ENCODE data around the gene CCDC15. TPM values are rescaled to one million over a fixed set of nuclear protein-coding genes. Genes with fewer than 3 reads are reported as not detected.

Gene CCDC15
- total RNA-seq, 5 donors from 2014 or later (not counting 1 experiment from before 2014, with no cell fraction given), result 1.4 to 3.4 (median 2.1) TPM

DNA sequence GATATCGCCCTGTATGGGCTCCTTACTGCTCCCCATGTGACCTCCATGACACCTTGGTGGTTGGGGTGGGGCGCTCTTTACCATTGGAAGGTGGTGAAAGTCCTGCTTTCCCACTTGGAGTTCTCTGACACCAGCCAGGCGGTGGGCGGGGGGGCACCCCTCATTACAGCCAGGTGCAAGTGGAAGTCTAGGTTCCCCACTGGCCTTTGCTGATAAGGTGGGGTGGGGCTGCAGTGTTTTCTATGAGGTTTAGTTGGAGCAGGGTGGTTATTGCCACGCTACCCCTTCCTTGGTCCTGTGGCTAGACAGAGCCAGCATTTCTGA, 103.7 kb downstream of the CCDC15 start:
- Histone ChIP-seq H3K9me3 (no peaks in the 10 kb centered on the region), H3K27ac (ENCODE audit: low read length) (no peak overlapping the region), H3K4me3 (ENCODE audit: control insufficient read depth in 1 of 2, extremely low read depth in 1 of 2, low read length in 1 of 2) (no peak overlapping the region), H3K36me3 (ENCODE audit: control insufficient read depth in 2 of 2, extremely low read depth in 1 of 2, insufficient read depth in 1 of 2, low read length in 1 of 2) (no peaks in the 10 kb centered on the region), H3K27me3 (replicated peaks in 1 of 2; ENCODE audit: control insufficient read depth in 2 of 2, extremely low read depth in 1 of 2, insufficient read depth in 2 of 2, low read length in 1 of 2) (peaks cover 3 to 6% of the 10 kb centered on the region in 2 experiments), H3K4me1 (ENCODE audit: control insufficient read depth in 1 of 2, extremely low read depth in 1 of 2, insufficient read depth in 2 of 2, low read length in 2 of 2) (peaks cover 0 to 3% of the 10 kb centered on the region in 2 experiments)
- ATAC-seq (replicated peaks in 1 of 4) (no peak), DNase-seq (no peak)
- Mint-ChIP-seq H3K4me1 (peaks cover 0 to 2% (median 2%) of the 10 kb centered on the region in 3 donors), H3K9me3 (peaks cover 0 to 2% (median 0%) of the 10 kb centered on the region in 3 donors), H3K4me3 (no peak overlapping the region), H3K27me3 (peaks cover 6 to 11% of the 10 kb centered on the region in 2 donors), H3K27ac (no peak overlapping the region), H3K36me3 (peaks cover 2% of the 10 kb centered on the region)
- POLR2A ChIA-PET, result no interaction called here
- CTCF ChIA-PET, result no interaction called here
- WGBS (ENCODE audit: insufficient coverage), result 97% methylated on average over 3 of the region's 5 CpGs

DNA sequence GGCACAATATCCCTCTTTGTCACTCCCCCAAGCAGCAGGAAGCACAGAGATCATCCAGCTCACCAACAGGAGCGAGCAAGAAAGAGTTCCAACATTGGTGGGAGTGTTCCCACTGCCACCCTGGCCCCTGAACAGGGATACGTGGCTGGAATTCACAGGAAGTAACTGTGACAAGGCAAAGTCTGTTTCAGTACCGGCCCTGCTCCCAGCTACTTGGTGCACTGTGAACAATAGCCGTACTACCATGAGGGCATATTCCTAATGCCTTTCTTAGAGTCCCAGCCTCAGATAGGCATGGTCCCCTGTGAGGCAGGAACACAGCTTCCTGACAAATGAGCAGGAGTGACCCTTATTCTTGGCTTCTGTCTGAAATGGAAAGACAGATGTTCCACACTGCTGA, 107.3 kb downstream of the CCDC15 start:
- Mint-ChIP-seq H3K4me1 (peaks cover 5 to 15% (median 7%) of the 10 kb centered on the region in 3 donors), H3K36me3 (no peaks in the 10 kb centered on the region), H3K4me3 (peak overlapping the region in 2 of 3 donors; percentile 25 to 26), H3K9me3 (no peaks in the 10 kb centered on the region), H3K27ac (no peak overlapping the region), H3K27me3 (peaks cover 26 to 38% of the 10 kb centered on the region in 2 donors)
- Histone ChIP-seq H3K4me1 (ENCODE audit: control insufficient read depth in 1 of 2, extremely low read depth in 1 of 2, insufficient read depth in 2 of 2, low read length in 2 of 2) (peaks cover 0 to 16% of the 10 kb centered on the region in 2 experiments), H3K27me3 (replicated peaks in 1 of 2; ENCODE audit: control insufficient read depth in 2 of 2, extremely low read depth in 1 of 2, insufficient read depth in 2 of 2, low read length in 1 of 2) (peaks cover 6 to 19% of the 10 kb centered on the region in 2 experiments), H3K27ac (ENCODE audit: low read length) (no peak overlapping the region), H3K36me3 (ENCODE audit: control insufficient read depth in 2 of 2, extremely low read depth in 1 of 2, insufficient read depth in 1 of 2, low read length in 1 of 2) (no peaks in the 10 kb centered on the region), H3K4me3 (ENCODE audit: control insufficient read depth in 1 of 2, extremely low read depth in 1 of 2, low read length in 1 of 2) (no peak overlapping the region), H3K9me3 (no peaks in the 10 kb centered on the region)
- ATAC-seq (replicated peaks in 1 of 4) (no peak), DNase-seq (peak in 1 of 35 experiments; percentile 9)
- POLR2A ChIA-PET, result interaction anchor here in 1 of 2 donors (0.5 kb wide), 1 partner anchor 20 kb away, joined by 3 read pairs; no protein-coding TSS in a partner anchor
- CTCF ChIA-PET, result no interaction called here
- WGBS (ENCODE audit: insufficient coverage), result 80% methylated on average over 4 of the region's 4 CpGs

DNA sequence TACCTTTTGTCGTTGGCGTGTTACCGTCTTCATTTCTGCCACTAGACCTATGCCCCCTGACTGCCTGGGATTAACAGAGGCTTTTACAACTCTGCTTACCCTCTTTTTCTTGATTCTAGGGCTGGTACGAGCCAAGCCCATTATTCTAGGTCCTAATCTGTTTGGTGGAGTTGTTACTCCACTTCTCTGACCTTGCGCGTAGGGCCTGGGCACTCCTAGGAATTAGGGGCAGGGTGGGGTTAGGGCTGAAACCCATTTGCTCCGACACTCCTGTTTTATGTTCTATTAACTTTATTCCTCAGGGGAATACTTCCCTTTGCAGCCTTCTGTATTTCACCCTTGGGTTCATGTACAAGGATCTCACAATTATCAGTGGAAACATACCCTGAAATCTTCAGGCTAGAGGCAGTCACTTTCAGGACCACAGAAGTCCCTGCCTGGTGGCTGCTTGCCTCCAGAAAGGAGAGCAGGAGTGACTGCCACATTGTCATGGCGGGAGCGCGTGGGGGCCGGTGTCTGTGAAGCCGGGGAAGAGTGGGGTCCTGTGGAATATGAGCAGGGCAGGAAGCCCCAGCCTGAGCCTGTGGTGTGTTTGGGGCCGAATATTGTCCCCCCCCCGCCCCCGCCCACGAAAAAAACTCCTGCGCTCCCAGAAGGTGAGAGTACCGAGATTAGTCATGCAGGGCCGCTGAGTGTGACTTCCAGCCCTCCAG, 108.4 kb downstream of the CCDC15 start:
- H3K27ac Mint-ChIP-seq, result no peak overlapping the region
- H3K27me3 ChIP-seq (replicated peaks in 1 of 2; ENCODE audit: control insufficient read depth in 2 of 2, extremely low read depth in 1 of 2, insufficient read depth in 2 of 2, low read length in 1 of 2), result peaks cover 6 to 22% of the 10 kb centered on the region in 2 experiments
- peak overlapping the region; percentile 64 to 65 for H3K4me3 ChIP-seq (ENCODE audit: control insufficient read depth in 1 of 2, extremely low read depth in 1 of 2, low read length in 1 of 2)
- POLR2A ChIA-PET, result no interaction called here
- no peaks in the 10 kb centered on the region for H3K9me3 Mint-ChIP-seq
- H3K36me3 Mint-ChIP-seq, result no peaks in the 10 kb centered on the region
- WGBS (ENCODE audit: insufficient coverage), result 0% methylated on average over 2 of the region's 19 CpGs
- ATAC-seq (replicated peaks in 1 of 4) (peak in 2 of 4 experiments; percentile 20 to 21), DNase-seq (no peak)
- no peaks in the 10 kb centered on the region for H3K36me3 ChIP-seq (ENCODE audit: control insufficient read depth in 2 of 2, extremely low read depth in 1 of 2, insufficient read depth in 1 of 2, low read length in 1 of 2)
- peaks cover 31 to 41% of the 10 kb centered on the region in 2 donors for H3K27me3 Mint-ChIP-seq
- no peaks in the 10 kb centered on the region for H3K9me3 ChIP-seq
- no peak overlapping the region for H3K27ac ChIP-seq (ENCODE audit: low read length)
- peak overlapping the region; percentile 81 to 84 (median 82) for H3K4me3 Mint-ChIP-seq
- CTCF ChIA-PET, result no interaction called here
- peaks cover 5 to 15% (median 7%) of the 10 kb centered on the region in 3 donors for H3K4me1 Mint-ChIP-seq
- peaks cover 0 to 16% of the 10 kb centered on the region in 2 experiments for H3K4me1 ChIP-seq (ENCODE audit: control insufficient read depth in 1 of 2, extremely low read depth in 1 of 2, insufficient read depth in 2 of 2, low read length in 2 of 2)

- peak in 30 of 35 experiments; percentile 9 to 61 (median 23) for DNase-seq
- peak within 1 kb of the TSS; percentile 64 to 65 for H3K4me3 ChIP-seq (ENCODE audit: control insufficient read depth in 1 of 2, extremely low read depth in 1 of 2, low read length in 1 of 2)
Measured at GRCh38 chr11:125062931-125063428, 109.0 kb downstream of the CCDC15 start, which contains the start of gene SLC37A2. TSS of gene SLC37A2 (plus strand) at chr11:125063305. CDS start at chr11:125063368, 63 bp downstream.

DNA sequence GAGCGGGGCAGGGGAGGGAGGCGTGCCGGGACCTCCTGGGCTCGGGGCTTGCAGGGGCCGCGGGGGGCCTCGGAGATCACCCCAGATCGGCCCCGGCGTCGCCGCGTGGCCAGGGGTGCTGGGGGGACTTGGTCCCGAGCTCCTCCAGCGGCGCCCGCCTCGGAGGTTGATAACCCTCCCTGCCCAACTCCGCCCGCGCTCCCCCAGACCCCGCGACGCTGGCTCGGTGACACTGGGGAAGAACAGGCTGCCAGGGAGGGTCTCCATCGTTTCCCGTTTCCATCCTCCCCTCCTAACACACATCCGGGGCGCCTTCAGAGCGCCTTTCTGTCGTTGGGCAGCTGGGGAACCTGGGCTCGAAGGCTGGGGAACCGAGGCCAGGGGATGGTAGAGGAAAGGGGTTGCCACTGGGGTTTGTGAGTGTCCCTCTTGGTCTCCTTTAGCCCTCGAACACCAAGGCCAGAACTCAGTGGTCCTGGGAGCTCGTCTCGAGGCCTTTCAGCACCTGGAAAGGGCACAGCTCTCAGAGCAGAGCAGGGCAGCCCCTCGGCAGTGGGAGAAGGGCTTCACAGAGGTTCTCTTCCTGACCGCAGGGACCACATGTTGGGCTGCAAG, 109.5 kb downstream of the CCDC15 start:
- peaks cover 5 to 15% (median 7%) of the 10 kb centered on the region in 3 donors for H3K4me1 Mint-ChIP-seq
- POLR2A ChIA-PET, result no interaction called here
- no peaks in the 10 kb centered on the region for H3K36me3 Mint-ChIP-seq
- Histone ChIP-seq H3K36me3 (ENCODE audit: control insufficient read depth in 2 of 2, extremely low read depth in 1 of 2, insufficient read depth in 1 of 2, low read length in 1 of 2) (no peaks in the 10 kb centered on the region), H3K27me3 (replicated peaks in 1 of 2; ENCODE audit: control insufficient read depth in 2 of 2, extremely low read depth in 1 of 2, insufficient read depth in 2 of 2, low read length in 1 of 2) (peaks cover 6 to 22% of the 10 kb centered on the region in 2 experiments), H3K4me1 (ENCODE audit: control insufficient read depth in 1 of 2, extremely low read depth in 1 of 2, insufficient read depth in 2 of 2, low read length in 2 of 2) (peaks cover 0 to 16% of the 10 kb centered on the region in 2 experiments), H3K4me3 (ENCODE audit: control insufficient read depth in 1 of 2, extremely low read depth in 1 of 2, low read length in 1 of 2) (peak overlapping the region; percentile 44 to 65), H3K27ac (ENCODE audit: low read length) (no peak overlapping the region), H3K9me3 (no peaks in the 10 kb centered on the region)
- DNase-seq, result peak in 4 of 35 experiments; percentile 0 to 14 (median 9)
- peaks cover 40 to 49% of the 10 kb centered on the region in 2 donors for H3K27me3 Mint-ChIP-seq
- peak overlapping the region; percentile 63 to 84 (median 82) for H3K4me3 Mint-ChIP-seq
- CTCF ChIA-PET, result no interaction called here
- H3K27ac Mint-ChIP-seq, result no peak overlapping the region
- no peaks in the 10 kb centered on the region for H3K9me3 Mint-ChIP-seq
- WGBS (ENCODE audit: insufficient coverage), result 10% methylated on average over 30 of the region's 38 CpGs
- peak in 3 of 4 experiments; percentile 22 to 30 (median 29) for ATAC-seq (replicated peaks in 1 of 4)

More at GRCh38 chr11:125062931-125063428, 109.0 kb downstream of the CCDC15 start, which contains the start of gene SLC37A2:
- under 1% methylated on average over 46 of the region's 46 CpGs for whole genome bisulfite sequencing (ENCODE audit: insufficient coverage)
- Histone ChIP-seq H3K36me3 (ENCODE audit: control insufficient read depth in 2 of 2, extremely low read depth in 1 of 2, insufficient read depth in 1 of 2, low read length in 1 of 2) (no peaks in the 10 kb centered on the region), H3K27me3 (replicated peaks in 1 of 2; ENCODE audit: control insufficient read depth in 2 of 2, extremely low read depth in 1 of 2, insufficient read depth in 2 of 2, low read length in 1 of 2) (peaks cover 6 to 22% of the 10 kb centered on the region in 2 experiments), H3K9me3 (no peaks in the 10 kb centered on the region), H3K4me1 (ENCODE audit: control insufficient read depth in 1 of 2, extremely low read depth in 1 of 2, insufficient read depth in 2 of 2, low read length in 2 of 2) (peaks cover 0 to 16% of the 10 kb centered on the region in 2 experiments), H3K27ac (ENCODE audit: low read length) (no peak within 1 kb of the TSS)
- H3K9me3 Mint-ChIP-seq, result no peaks in the 10 kb centered on the region
- no peak within 1 kb of the TSS for H3K27ac Mint-ChIP-seq
- ChIA-PET POLR2A (no interaction called here), CTCF (no interaction called here)
- peaks cover 5 to 15% (median 7%) of the 10 kb centered on the region in 3 donors for H3K4me1 Mint-ChIP-seq
- peak; percentile 54 to 79 (median 77) for ATAC-seq (replicated peaks in 1 of 4)
- H3K36me3 Mint-ChIP-seq, result no peaks in the 10 kb centered on the region
- H3K4me3 Mint-ChIP-seq, result peak within 1 kb of the TSS; percentile 81 to 84 (median 82)
- peaks cover 36 to 45% of the 10 kb centered on the region in 2 donors for H3K27me3 Mint-ChIP-seq

- peaks cover 41 to 53% of the 10 kb centered on the region in 2 donors for H3K27me3 Mint-ChIP-seq
- POLR2A ChIA-PET, result no interaction called here
Measured at GRCh38 chr11:125064070-125064469, 110.1 kb downstream of the CCDC15 start.

More at GRCh38 chr11:125064070-125064469, 110.1 kb downstream of the CCDC15 start:
- Histone ChIP-seq H3K4me3 (ENCODE audit: control insufficient read depth in 1 of 2, extremely low read depth in 1 of 2, low read length in 1 of 2) (peak overlapping the region; percentile 44 to 65), H3K27ac (ENCODE audit: low read length) (no peak overlapping the region), H3K27me3 (replicated peaks in 1 of 2; ENCODE audit: control insufficient read depth in 2 of 2, extremely low read depth in 1 of 2, insufficient read depth in 2 of 2, low read length in 1 of 2) (peaks cover 6 to 22% of the 10 kb centered on the region in 2 experiments), H3K9me3 (no peaks in the 10 kb centered on the region), H3K4me1 (ENCODE audit: control insufficient read depth in 1 of 2, extremely low read depth in 1 of 2, insufficient read depth in 2 of 2, low read length in 2 of 2) (peaks cover 0 to 16% of the 10 kb centered on the region in 2 experiments), H3K36me3 (ENCODE audit: control insufficient read depth in 2 of 2, extremely low read depth in 1 of 2, insufficient read depth in 1 of 2, low read length in 1 of 2) (no peaks in the 10 kb centered on the region)
- peak overlapping the region; percentile 63 to 82 (median 63) for H3K4me3 Mint-ChIP-seq
- DNase-seq, result no peak
- no peaks in the 10 kb centered on the region for H3K36me3 Mint-ChIP-seq
- no CpG with 5 or more reads among the region's 7 CpGs for WGBS (ENCODE audit: insufficient coverage)
- H3K27ac Mint-ChIP-seq, result no peak overlapping the region
- CTCF ChIA-PET, result no interaction called here
- no peak for ATAC-seq (replicated peaks in 1 of 4)
- H3K4me1 Mint-ChIP-seq, result peaks cover 5 to 15% (median 7%) of the 10 kb centered on the region in 3 donors
- H3K9me3 Mint-ChIP-seq, result no peaks in the 10 kb centered on the region
